Mesendoderm (in vitro differentiated cells): Measurements from ENCODE around the gene BABAM2.

ENCODE experiments used
- DNase-seq: peaks from one replicate; pipeline ENCODE4 v3.0.0; 2013
- H2AK5ac ChIP-seq: 2 replicates; pipeline ENCODE4 v1.6.1; 2013; ENCODE audit warnings: low read length, inconsistent platforms
- H2BK120ac ChIP-seq: 2 replicates; pipeline ENCODE4 v1.6.1; 2013; ENCODE audit warnings: low read depth, mild to moderate bottlenecking, low read length, moderate library complexity, mixed read lengths
- H2BK15ac ChIP-seq: replicated peaks from 2 replicates; pipeline ENCODE4 v1.6.1; 2013; ENCODE audit warnings: low read depth, mild to moderate bottlenecking, moderate library complexity
- H2BK5ac ChIP-seq: 2 replicates; pipeline ENCODE4 v1.6.1; 2013; ENCODE audit warnings: low read length, inconsistent platforms
- H3K18ac ChIP-seq: 2 replicates; pipeline ENCODE4 v1.6.1; 2013; ENCODE audit warnings: mild to moderate bottlenecking, low read length, mixed read lengths
- H3K23ac ChIP-seq: one replicate; pipeline ENCODE4 v1.6.1; 2013; ENCODE audit warnings: low read length
- H3K27ac ChIP-seq: 2 replicates; pipeline ENCODE4 v1.5.1; 2013; ENCODE audit warnings: low read depth, mild to moderate bottlenecking, inconsistent platforms, low read length, moderate library complexity
- H3K27me3 ChIP-seq: 2 replicates; pipeline ENCODE4 v1.6.1; 2013; ENCODE audit warnings: low read length, control low read depth, mild to moderate bottlenecking, inconsistent platforms; ENCODE audit not compliant: insufficient read depth, poor library complexity
- H3K36me3 ChIP-seq: 2 replicates; pipeline ENCODE4 v1.6.1; 2013; ENCODE audit warnings: low read length, inconsistent platforms; ENCODE audit not compliant: control insufficient read depth, insufficient read depth
- H3K4ac ChIP-seq: one replicate; pipeline ENCODE4 v1.6.1; 2013; ENCODE audit warnings: low read depth, mild to moderate bottlenecking, low read length, moderate library complexity
- H3K4me1 ChIP-seq: 2 replicates; pipeline ENCODE4 v1.6.1; 2013; ENCODE audit warnings: low read depth, low read length, inconsistent platforms; ENCODE audit not compliant: control insufficient read depth
- H3K4me2 ChIP-seq: 2 replicates; pipeline ENCODE4 v1.6.1; 2013; ENCODE audit warnings: low read length
- H3K4me3 ChIP-seq: 2 replicates; pipeline ENCODE4 v1.5.1; 2013; ENCODE audit warnings: mild to moderate bottlenecking, low read length
- H3K56ac ChIP-seq: one replicate; pipeline ENCODE4 v1.6.1; 2013; ENCODE audit warnings: low read length
- H3K79me1 ChIP-seq: 2 replicates; pipeline ENCODE4 v1.6.1; 2013; ENCODE audit warnings: low read length, inconsistent platforms
- H3K79me2 ChIP-seq: 2 replicates; pipeline ENCODE4 v1.6.1; 2013; ENCODE audit warnings: mild to moderate bottlenecking, low read length; ENCODE audit not compliant: control insufficient read depth, insufficient read depth
- H3K9ac ChIP-seq: 2 replicates; pipeline ENCODE4 v1.6.1; 2013; ENCODE audit warnings: low read length, inconsistent platforms
- H4K5ac ChIP-seq: one replicate; pipeline ENCODE4 v1.6.1; 2013; ENCODE audit warnings: low read length
- H4K8ac ChIP-seq: one replicate; pipeline ENCODE4 v1.6.1; 2013; ENCODE audit warnings: low read depth, mild to moderate bottlenecking, control low read depth, low read length, moderate library complexity
- WGBS: extraction: QIAGEN DNeasy Blood & Tissue Kit; methylation state at CpG from one replicate; pipeline ENCODE4 v1.1.7; 2013; ENCODE audit warnings: low lambda C conversion rate, missing lambda C conversion rate; ENCODE audit not compliant: insufficient coverage; ENCODE audit errors: extremely low coverage; 5-methylcytosine and 5-hydroxymethylcytosine counted together

BABAM2 gene

GRCh38 chr2:27914041-27914804 is 23.7 kb downstream of the BABAM2 start:
- no peaks in the 10 kb centered on the region for H3K79me1 ChIP-seq
- H4K8ac ChIP-seq: no peak overlapping the region
- H3K23ac ChIP-seq: no peak overlapping the region
- H2BK120ac ChIP-seq: no peak overlapping the region
- H3K18ac ChIP-seq: no peak overlapping the region
- H3K27me3 ChIP-seq: no peaks in the 10 kb centered on the region
- no peaks in the 10 kb centered on the region for H3K79me2 ChIP-seq
- H3K4me2 ChIP-seq: no peak overlapping the region
- H3K56ac ChIP-seq: no peak overlapping the region
- no peak overlapping the region for H3K4me3 ChIP-seq
- no peak overlapping the region for H3K4ac ChIP-seq
- H2AK5ac ChIP-seq: no peak overlapping the region
- H2BK15ac ChIP-seq: no peak overlapping the region
- no CpG with 5 or more reads among the region's 2 CpGs for WGBS
- no peak overlapping the region for H3K9ac ChIP-seq
- H2BK5ac ChIP-seq: no peak overlapping the region
- no peak overlapping the region for H3K27ac ChIP-seq
- H3K36me3 ChIP-seq: no peaks in the 10 kb centered on the region
- no peak overlapping the region for H4K5ac ChIP-seq
- DNase-seq: no peak
- no peaks in the 10 kb centered on the region for H3K4me1 ChIP-seq

- H3K18ac ChIP-seq: no peak overlapping the region
- H3K27me3 ChIP-seq: no peaks in the 10 kb centered on the region
- H2BK120ac ChIP-seq: no peak overlapping the region
- H3K79me1 ChIP-seq: no peaks in the 10 kb centered on the region
- no peak overlapping the region for H2AK5ac ChIP-seq
- no peak overlapping the region for H2BK15ac ChIP-seq
- no peak overlapping the region for H3K4ac ChIP-seq
- no peak overlapping the region for H3K4me3 ChIP-seq
- no peak overlapping the region for H3K27ac ChIP-seq
- DNase-seq: no peak
- no peaks in the 10 kb centered on the region for H3K36me3 ChIP-seq
- no peak overlapping the region for H4K5ac ChIP-seq
- H3K4me2 ChIP-seq: no peak overlapping the region
- H3K23ac ChIP-seq: no peak overlapping the region
- H3K56ac ChIP-seq: no peak overlapping the region
- H3K79me2 ChIP-seq: no peaks in the 10 kb centered on the region
- no peak overlapping the region for H3K9ac ChIP-seq
- no peak overlapping the region for H2BK5ac ChIP-seq
- no peaks in the 10 kb centered on the region for H3K4me1 ChIP-seq
- H4K8ac ChIP-seq: no peak overlapping the region
Observed at GRCh38 chr2:27914805-27915175, 24.3 kb downstream of the BABAM2 start.

- Histone ChIP-seq H3K79me1 (no peaks in the 10 kb centered on the region), H3K27me3 (no peaks in the 10 kb centered on the region), H2BK120ac (no peak overlapping the region), H3K4ac (no peak overlapping the region), H4K8ac (no peak overlapping the region), H3K4me1 (no peaks in the 10 kb centered on the region), H2BK15ac (no peak overlapping the region), H3K4me2 (no peak overlapping the region), H3K4me3 (no peak overlapping the region), H3K23ac (no peak overlapping the region), H2AK5ac (no peak overlapping the region), H3K18ac (no peak overlapping the region), H3K36me3 (no peaks in the 10 kb centered on the region), H2BK5ac (no peak overlapping the region), H3K9ac (no peak overlapping the region), H3K56ac (no peak overlapping the region), H3K79me2 (no peaks in the 10 kb centered on the region), H4K5ac (no peak overlapping the region), H3K27ac (no peak overlapping the region)
- no peak for DNase-seq
- WGBS: no CpG with 5 or more reads among the region's 5 CpGs
Observed at GRCh38 chr2:27915191-27915590, 24.7 kb downstream of the BABAM2 start.

GRCh38 chr2:27915874-27916273 is 25.3 kb downstream of the BABAM2 start:
- H3K4me3 ChIP-seq: no peak overlapping the region

GRCh38 chr2:27916293-27916995 is 25.9 kb downstream of the BABAM2 start:
- no peak overlapping the region for H3K27ac ChIP-seq
- H2BK5ac ChIP-seq: no peak overlapping the region

More at GRCh38 chr2:27915874-27916273, 25.3 kb downstream of the BABAM2 start:
- no peaks in the 10 kb centered on the region for H3K36me3 ChIP-seq
- no peak overlapping the region for H2BK5ac ChIP-seq
- no peaks in the 10 kb centered on the region for H3K4me1 ChIP-seq
- no peak overlapping the region for H4K8ac ChIP-seq
- H3K56ac ChIP-seq: no peak overlapping the region
- no peak overlapping the region for H3K23ac ChIP-seq
- H2AK5ac ChIP-seq: no peak overlapping the region
- H3K27ac ChIP-seq: no peak overlapping the region
- no peak overlapping the region for H3K9ac ChIP-seq
- no peak overlapping the region for H3K18ac ChIP-seq
- no peak overlapping the region for H2BK120ac ChIP-seq
- H4K5ac ChIP-seq: no peak overlapping the region
- no peak overlapping the region for H3K4ac ChIP-seq
- no peak for DNase-seq
- H3K79me2 ChIP-seq: no peaks in the 10 kb centered on the region
- no peaks in the 10 kb centered on the region for H3K79me1 ChIP-seq
- no peaks in the 10 kb centered on the region for H3K27me3 ChIP-seq
- no peak overlapping the region for H2BK15ac ChIP-seq
- no peak overlapping the region for H3K4me2 ChIP-seq

More at GRCh38 chr2:27916293-27916995, 25.9 kb downstream of the BABAM2 start:
- Histone ChIP-seq H3K18ac (no peak overlapping the region), H3K79me2 (no peaks in the 10 kb centered on the region), H2BK15ac (no peak overlapping the region), H3K36me3 (no peaks in the 10 kb centered on the region), H3K79me1 (no peaks in the 10 kb centered on the region), H3K56ac (no peak overlapping the region), H4K5ac (no peak overlapping the region), H3K4me3 (no peak overlapping the region), H3K4me1 (no peaks in the 10 kb centered on the region), H2AK5ac (no peak overlapping the region), H3K27me3 (no peaks in the 10 kb centered on the region), H3K4ac (no peak overlapping the region), H2BK120ac (no peak overlapping the region), H3K9ac (no peak overlapping the region), H3K4me2 (no peak overlapping the region), H4K8ac (no peak overlapping the region), H3K23ac (no peak overlapping the region)
- no peak for DNase-seq
- WGBS: no CpG with 5 or more reads among the region's 1 CpG
